ENCODE measurements around the gene IGLL5. TPM values are rescaled to one million over a fixed set of nuclear protein-coding genes. Genes with fewer than 3 reads are reported as not detected.
"Not testable (repeated sequence)": the region's sequence is repeated elsewhere in the genome, so short reads cannot be mapped to it uniquely, and the experiment has no call there.

Gene IGLL5
- total RNA-seq, 1 donor from 2014 or later, result not detected

DNA sequence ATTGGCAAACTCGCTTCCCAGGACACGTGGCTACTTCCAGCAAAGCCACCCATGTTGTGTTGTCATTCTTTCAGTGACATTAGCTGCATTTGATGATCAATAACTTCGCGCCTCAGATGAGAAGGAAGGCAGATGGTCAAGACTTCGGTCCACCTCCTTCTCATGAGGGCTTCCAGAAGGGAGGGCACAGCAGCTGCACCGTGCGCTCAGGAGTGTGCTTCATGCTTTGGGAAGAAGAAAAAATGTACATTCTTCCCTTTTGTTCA, 25.3 kb downstream of the IGLL5 start:
- no peak for DNase-seq (ENCODE audit: low read depth)

DNA sequence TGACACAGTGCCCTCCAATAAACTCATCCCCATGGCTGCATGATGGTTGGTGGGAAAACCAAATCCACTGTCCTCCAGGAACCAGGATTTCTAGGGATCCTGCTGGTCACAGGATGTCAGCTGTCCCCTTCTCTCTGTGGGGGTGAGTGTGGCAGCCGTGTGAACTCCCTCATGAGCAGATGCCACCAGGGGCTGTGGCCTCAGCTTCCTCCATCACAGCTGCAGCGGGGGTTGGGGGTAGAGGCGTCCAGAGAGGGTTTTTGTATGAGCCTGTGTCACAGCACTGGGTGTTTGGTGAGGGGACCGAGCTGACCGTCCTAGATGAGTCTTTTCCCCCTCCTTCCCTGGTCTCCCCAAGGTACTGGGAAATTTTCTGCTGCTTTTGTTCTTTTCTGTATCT, 26.4 kb downstream of the IGLL5 start:
- DNase-seq (ENCODE audit: low read depth), result peak; percentile 32

DNA sequence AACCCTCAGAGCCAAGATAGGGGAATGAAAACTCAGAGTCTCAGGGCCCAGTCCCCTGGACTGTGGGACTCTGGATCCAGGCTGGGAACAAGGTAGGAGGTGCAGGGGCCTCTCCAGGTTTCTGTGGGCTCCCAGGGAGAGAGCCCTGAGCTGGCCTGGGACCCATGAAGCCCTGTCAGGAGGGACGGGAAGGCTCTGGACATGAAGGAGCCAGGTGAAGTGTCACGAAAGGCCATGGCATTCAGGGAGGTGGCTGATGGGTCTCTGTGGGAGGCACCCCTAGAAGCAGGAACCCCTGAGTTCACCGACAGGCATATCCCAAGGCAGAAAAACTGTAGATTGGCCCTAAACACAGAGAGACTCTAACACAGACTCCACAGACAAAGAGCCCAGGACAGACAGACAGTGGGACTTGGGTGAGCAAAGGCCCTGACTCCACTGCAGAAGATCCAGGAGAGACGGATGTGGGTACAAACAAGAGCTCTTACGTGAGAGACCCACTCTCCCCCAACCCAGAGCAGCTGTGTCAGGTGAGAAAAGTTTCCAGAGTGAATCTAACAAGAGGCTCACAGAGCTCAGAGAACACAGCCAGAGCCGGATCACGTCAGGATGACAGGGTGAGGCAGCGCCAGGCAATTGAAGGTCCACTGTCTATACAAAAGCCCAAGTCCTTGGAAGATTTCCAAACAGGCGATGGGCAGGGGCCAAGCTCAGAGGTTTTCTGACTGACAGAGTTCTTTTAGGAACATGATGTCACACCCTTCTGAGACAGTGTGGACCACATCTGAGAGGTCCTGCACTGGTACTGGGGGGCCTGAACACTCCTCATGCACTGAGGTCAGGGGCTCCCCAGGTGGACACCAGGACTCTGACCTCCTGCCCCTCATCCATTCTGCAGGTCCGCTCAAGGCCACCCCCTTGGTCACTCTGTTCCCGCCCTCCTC, 27.4 kb downstream of the IGLL5 start:
- no peak for DNase-seq (ENCODE audit: low read depth)

DNA sequence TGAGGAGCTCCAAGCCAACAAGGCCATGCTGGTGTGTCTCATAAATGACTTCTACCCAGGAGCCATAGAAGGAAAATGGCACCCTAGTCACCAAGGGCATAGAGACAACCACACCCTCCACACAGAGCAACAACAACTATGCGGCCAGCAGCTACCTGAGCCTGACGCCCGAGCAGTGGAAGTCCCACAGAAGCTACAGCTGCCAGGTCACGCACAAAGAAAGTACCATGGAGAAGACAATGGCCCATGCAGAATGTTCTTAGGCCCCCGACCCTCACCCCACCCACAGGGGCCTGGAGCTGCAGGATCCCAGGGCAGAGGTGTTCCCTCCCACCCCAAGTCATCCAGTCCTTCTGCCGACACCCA, 28.0 kb downstream of the IGLL5 start:
- no peak for DNase-seq (ENCODE audit: low read depth)

DNA sequence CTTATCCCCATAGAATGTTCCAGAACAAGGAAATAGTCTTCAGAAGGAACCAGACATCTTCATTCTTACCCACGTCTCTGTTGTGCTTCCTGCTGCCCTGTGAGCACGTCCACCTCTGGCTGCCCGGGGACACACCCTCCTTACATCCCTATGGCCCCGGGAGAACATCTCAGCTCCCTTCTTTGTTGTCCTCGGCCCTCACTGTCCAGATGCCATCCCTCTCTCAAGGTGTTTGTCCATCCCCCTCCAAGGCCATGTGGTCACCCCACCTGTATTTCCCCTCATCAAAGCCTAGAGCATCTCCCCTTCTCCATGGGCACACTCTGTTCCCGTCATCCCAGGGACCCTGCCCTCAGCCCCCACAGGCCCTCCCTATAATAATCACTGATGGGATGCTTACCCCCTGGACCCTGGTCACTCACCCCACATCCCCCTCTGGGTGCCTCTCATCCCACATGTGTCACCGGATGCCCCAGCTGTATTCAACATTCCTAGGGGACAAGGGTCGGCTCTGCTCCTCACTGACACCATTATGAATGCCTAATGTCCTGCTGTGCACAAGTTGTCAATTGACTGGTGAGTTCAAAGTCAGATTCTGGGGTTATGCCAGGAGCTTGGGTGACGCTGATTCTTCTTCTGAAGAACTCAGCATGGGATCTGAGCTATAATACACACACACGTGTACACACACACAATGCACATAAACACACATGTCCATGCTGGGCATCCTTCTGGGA, 28.8 kb downstream of the IGLL5 start:
- DNase-seq (ENCODE audit: low read depth), result no peak

DNA sequence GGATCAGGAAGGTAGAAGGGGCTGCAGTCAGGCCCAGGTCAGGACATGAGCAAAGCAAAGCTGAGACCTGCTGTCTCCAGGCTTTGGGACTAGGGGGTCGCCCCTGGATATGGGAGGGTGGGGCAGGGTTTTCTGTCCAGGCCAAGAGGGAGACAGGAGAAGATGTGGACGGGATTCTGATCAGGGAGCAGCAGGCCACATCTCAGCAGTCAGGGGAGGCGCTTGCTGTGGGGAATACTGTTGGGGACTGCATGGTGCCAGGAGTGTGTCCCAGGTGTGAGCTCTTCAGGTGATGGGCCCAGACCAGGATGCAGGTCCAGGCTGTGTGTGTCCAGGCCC, 29.3 kb downstream of the IGLL5 start:
- no peak for DNase-seq (ENCODE audit: low read depth)

DNA sequence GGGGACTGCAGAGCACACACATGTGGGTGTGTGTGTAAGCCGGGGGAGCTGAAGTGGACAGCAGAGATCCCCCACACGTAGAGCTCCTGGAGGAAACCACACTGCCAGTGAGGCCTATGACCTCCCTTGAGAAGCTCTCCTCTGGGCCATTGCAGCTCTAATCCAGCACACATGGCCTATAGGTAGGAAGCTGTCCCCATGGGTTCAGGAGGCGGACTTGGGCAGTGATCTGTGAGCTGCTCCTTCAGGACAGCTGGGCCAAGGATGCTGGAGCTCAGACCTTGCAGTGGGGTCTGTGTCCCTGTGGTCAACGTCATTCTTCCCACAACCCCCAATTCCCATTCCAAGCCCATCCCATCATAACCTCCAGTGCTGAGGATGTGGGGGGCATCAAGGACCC, 29.8 kb downstream of the IGLL5 start:
- no peak for DNase-seq (ENCODE audit: low read depth)

DNA sequence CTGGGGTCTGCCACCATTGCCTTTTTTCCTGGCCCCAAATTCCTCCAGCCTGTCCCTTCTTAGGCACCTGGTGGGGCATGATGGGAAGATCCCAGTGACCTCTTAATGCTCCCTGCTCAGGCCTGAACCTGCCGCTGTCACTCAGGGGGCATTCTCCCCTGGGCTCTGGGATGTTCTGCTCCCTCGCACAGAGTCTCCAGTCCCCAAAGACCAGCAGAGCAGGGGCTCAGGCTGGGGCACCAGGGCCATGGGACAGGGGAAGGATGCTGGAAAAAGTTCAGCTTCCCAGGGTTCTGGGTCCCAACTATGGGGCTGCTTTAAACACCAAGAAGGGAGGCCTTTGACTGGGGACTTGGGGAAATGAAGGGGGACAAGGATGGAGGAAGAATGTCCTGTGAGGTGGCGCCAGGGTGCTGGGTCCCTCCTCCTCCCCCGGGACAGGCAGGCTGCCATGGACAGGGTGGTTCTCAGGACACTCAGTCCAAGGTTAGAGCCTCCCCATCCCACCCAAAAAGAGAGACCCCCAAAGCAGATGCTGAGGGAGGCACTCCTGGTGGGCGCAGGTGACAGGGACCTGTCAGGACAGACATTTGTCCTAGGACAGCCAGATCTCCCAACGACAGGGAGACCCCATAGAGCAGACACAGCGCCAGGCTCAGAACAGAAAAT, 30.8 kb downstream of the IGLL5 start:
- DNase-seq (ENCODE audit: low read depth), result no peak

DNA sequence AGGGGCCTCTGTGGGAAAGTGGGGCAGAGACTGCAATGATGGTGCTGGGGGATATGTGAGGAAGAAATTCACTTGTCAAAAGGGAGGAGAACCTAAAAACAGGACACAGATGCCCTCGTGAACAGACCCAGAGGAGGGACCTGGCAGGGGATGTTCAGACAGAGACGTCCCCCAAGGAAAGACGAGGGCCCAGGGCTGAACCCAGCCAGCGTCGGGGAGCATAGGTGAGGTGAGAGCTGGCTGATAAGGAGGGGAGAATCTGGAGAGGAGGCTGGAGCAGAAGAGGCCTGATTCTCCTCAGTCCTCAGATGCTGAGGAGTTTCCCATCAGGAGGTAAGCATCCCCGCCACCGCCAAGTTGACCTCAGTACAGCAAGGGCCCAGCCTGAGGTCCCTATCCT, 31.4 kb downstream of the IGLL5 start:
- no peak for DNase-seq (ENCODE audit: low read depth)

DNA sequence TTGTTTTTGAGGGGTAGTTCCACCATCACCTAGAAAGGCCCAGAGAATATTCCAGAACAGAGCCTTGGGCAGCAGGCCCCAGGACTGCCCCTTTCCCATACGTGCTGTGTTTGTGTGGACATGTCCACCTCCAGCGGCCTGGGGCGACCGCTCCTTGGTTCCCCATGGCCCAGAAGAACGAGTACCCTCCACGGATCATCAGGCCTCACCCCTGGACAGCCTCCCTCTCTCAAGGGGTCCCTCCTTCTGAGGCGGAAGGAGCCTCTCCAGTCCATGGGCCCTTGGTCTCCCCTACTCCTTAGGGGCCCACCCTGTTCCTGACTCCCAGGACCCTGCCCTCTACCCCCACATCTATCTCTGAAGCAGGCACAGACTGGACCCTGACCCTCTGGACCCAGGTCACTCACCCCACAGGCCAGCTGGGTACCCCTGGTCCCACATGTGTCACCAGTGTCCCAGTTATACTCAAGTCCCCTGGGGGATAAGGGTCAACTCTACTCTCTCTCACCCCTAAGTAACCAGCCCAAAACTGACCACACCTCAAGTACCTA, 32.6 kb downstream of the IGLL5 start:
- DNase-seq (ENCODE audit: low read depth), result no peak

DNA sequence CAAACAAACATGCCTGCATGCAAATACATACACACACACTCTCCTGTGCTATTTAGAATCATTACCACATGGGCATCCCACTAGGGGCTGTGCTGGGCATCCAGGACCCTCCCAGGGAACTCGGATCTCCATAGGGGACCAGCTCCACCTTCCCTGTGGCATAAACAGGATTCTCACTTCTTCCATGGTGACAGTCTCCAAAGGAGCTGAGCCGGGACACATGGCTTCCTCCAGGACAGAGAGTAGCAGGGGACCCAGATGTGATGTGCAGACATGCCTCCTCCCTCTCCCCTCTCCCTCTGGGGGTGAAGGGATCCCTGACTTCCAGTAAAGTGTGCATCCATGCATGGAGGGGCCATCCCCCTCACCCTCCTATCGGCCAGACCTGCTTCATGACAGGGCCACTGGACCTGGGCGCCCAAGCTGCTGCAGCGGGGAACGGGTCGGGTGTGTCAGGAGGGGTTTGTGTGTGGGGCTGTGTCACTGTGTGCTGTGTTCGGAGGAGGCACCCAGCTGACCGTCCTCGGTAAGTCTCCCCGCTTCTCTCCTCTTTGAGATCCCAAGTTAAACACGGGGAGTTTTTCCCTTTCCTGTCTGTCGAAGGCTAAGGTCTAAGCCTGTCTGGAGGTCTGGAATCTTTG, 33.4 kb downstream of the IGLL5 start:
- DNase-seq (ENCODE audit: low read depth), result no peak

DNA sequence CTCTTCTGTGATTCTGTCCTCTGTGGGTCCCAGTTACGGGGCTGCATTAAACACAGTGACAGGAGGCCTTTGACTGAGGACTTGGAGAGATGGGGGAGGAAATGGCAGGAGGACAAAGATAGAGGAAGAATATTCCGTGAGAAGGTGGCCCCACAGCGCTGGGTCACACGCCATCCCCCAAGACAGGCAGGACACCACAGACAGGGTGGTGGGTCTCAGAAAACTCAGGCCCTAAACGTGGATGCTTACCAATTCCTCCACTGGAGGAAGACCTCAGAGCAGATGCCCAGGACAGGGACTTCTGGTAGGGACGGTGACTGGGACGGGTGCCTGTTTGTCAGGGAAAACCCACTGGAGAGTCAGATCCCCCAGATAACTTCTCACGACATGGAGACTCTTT, 34.0 kb downstream of the IGLL5 start:
- no peak for DNase-seq (ENCODE audit: low read depth)

DNA sequence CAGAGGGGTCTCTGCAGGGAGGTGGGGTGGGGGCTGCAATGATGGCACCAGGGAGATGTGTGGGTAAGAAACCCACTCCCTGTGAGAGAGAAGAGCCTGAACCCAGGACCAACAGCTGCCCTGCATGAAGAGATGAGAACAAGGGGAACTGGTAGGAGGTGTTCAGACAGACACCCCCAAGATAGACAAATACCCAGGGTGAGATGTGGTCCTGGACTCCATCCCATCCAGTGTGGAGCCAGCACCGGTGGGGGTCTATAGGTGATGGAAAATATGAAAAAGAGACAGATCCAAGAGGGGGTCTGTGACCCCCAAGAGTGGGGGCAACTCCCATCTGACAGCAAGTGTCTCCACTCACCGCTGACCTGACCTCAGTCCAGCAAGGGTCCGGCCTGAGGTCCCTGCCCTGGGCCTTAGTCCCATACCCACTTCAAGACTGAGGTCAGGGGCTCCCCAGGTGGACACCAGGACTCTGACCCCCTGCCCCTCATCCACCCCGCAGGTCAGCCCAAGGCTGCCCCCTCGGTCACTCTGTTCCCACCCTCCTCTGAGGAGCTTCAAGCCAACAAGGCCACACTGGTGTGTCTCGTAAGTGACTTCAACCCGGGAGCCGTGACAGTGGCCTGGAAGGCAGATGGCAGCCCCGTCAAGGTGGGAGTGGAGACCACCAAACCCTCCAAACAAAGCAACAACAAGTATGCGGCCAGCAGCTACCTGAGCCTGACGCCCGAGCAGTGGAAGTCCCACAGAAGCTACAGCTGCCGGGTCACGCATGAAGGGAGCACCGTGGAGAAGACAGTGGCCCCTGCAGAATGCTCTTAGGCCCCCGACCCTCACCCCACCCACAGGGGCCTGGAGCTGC, 34.7 kb downstream of the IGLL5 start:
- not testable (repeated sequence) for DNase-seq (ENCODE audit: low read depth)

DNA sequence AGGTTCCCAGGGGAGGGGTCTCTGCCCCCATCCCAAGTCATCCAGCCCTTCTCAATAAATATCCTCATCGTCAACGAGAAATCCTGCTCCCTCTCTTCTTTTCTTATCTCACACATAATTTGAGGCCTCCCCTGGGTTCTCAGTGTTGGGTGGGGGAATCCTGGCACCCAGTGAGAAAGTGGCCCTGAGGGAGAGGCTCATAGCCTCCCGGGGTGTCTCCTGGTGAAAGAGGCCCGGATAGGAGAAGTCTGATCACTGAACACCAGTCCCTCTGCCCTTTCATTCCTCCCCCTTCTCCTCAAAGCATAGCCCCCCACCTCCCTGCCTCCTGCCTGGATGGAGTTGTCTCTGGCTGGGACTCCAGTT, 35.3 kb downstream of the IGLL5 start:
- DNase-seq (ENCODE audit: low read depth), result no peak

DNA sequence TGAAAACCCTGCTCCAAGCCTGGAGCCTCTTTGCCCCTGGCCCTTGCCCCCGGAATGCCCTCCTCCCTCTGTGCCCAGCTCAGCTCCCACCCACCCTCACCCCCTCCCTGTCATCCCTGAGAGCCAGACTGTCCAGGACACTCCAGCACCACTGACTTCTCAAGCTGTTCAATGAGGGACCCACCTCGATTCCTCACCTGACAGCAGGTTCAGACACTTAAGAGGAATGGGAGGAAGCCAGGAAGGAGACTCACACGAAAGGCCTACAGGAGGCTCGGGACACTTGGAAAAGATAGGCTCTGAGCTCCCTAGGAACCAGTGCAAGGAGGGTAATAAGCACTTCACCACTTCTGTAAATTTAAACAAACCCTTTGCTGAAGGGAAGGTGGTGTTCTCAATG, 35.8 kb downstream of the IGLL5 start:
- no peak for DNase-seq (ENCODE audit: low read depth)

DNA sequence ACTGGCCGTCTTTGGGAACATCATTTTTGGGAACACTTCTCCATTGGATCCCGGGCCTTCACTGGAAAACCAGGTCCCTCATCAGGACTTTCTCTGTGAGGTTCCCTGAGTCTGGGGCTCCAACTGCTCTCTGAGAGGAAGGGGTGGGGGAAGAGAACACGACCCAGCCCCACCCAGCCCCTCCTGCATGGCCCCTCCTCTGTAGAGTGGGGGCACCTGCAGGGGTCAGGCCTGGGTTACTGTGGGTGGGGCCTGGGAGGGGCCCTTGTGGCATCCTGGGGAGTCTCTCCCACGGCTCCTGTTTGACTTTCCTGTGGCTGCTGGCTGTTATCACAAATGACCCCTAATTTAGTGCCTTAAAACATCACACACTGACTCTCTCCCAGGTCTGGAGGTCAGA, 36.3 kb downstream of the IGLL5 start:
- no peak for DNase-seq (ENCODE audit: low read depth)

DNA sequence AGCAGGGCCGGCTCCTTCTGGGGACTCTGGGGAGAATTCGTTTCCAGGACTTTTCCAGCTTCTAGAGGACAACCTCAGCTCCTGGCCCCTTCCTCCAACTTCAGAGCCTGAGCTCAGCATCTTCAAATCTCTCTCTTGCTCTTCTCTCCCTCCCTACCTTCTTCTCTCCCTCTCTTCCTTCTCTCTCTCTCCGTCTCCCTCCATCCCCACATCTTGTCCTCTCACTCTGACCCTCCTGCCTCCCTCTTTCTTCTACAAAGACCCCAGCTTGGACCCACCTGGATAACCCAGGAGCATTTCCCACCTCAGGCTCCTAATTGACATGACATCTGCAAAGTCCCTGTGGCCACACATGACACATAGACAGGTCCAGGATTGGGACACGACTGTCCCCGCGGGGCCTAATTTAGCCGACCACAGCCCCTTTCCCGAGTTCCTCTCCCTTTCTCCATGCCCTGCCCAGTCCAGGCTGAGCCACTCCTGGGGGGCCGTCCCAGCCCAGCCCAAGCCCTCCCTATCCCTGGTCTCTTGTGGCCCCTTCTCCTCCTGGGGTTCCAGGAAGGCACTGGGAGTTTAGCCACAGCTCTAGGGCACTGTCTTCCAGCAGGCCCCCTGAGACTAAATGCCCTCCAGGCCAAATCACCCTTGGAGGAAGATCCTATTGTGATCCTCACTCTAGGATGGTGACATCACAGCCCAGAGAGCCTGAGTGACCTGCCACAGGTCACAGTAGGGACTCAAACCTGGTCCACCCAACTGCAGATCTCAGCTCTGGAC, 36.9 kb downstream of the IGLL5 start:
- DNase-seq (ENCODE audit: low read depth), result no peak

DNA sequence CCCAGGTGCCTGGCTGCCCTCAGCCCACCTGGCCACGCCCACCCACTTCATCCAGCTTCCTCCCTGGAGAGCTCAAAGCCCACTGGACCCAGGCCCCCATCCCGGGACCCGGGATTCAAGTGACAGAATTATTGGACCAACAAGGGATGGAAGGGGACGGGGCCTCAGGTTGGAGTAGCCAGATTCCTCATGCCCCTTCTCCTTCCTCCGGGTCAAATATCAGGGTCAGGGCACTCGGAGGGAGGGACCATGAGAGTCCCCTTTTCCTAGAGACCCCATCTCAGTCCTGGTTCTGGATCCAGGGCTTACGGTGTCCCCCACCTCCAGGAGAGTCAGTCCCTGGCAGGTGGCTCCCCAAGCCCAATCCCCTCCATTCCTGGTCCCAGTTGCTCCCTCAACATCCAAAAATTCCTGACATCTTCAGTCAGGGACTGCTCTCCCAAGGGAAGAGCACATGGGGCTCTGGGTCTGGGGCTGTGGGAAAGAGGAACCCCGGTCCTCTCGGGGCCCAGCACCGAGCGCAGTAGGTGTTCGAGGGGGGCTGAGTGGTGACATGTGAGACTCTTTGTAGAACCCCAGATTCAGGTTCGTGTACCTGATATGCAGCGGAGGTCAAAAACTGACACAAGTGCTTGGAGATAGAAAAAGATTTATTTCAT, 37.7 kb downstream of the IGLL5 start:
- DNase-seq (ENCODE audit: low read depth), result no peak

DNA sequence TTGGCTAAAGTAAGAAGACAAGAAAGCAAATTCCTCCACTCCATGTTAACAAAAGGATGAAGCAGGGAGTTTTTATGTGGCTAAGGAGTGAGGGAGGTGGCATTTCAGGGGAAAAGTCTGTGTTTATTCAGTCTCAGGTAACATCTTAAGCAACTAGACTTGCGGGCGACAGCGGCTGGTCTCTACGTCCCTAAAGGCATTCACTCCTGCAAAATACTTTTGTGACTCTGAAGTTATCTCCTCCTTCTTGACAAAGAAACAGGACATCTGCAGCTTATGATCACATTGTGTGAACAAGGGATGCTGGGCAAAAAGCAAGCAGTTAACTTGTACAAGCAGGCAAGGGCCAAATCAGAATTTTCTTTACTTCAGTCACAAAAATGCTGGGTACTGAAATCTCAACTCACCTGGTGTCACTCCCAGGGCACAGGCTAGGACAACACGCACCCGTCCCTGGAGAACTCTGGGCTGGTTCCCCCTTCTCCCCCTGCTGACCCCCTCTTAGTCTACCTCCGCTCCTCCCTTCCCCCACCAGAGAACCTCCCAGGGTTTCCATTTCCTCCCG, 38.3 kb downstream of the IGLL5 start:
- DNase-seq (ENCODE audit: low read depth), result no peak
